ENCODE results near the gene ZFYVE9. TPM values are rescaled to one million over a fixed set of nuclear protein-coding genes. Genes with fewer than 3 reads are reported as not detected.

Gene ZFYVE9
- total and polyA plus RNA-seq, 2 of the 13 experiments (the other 11 are each of a cell fraction or from before 2014, with no cell fraction given): 9.2 to 19.8 TPM

GRCh38 chr1:52139817-52140540, 1.9 kb upstream of the ZFYVE9 start (continued):
- TF ChIP-seq, protein P1, sequence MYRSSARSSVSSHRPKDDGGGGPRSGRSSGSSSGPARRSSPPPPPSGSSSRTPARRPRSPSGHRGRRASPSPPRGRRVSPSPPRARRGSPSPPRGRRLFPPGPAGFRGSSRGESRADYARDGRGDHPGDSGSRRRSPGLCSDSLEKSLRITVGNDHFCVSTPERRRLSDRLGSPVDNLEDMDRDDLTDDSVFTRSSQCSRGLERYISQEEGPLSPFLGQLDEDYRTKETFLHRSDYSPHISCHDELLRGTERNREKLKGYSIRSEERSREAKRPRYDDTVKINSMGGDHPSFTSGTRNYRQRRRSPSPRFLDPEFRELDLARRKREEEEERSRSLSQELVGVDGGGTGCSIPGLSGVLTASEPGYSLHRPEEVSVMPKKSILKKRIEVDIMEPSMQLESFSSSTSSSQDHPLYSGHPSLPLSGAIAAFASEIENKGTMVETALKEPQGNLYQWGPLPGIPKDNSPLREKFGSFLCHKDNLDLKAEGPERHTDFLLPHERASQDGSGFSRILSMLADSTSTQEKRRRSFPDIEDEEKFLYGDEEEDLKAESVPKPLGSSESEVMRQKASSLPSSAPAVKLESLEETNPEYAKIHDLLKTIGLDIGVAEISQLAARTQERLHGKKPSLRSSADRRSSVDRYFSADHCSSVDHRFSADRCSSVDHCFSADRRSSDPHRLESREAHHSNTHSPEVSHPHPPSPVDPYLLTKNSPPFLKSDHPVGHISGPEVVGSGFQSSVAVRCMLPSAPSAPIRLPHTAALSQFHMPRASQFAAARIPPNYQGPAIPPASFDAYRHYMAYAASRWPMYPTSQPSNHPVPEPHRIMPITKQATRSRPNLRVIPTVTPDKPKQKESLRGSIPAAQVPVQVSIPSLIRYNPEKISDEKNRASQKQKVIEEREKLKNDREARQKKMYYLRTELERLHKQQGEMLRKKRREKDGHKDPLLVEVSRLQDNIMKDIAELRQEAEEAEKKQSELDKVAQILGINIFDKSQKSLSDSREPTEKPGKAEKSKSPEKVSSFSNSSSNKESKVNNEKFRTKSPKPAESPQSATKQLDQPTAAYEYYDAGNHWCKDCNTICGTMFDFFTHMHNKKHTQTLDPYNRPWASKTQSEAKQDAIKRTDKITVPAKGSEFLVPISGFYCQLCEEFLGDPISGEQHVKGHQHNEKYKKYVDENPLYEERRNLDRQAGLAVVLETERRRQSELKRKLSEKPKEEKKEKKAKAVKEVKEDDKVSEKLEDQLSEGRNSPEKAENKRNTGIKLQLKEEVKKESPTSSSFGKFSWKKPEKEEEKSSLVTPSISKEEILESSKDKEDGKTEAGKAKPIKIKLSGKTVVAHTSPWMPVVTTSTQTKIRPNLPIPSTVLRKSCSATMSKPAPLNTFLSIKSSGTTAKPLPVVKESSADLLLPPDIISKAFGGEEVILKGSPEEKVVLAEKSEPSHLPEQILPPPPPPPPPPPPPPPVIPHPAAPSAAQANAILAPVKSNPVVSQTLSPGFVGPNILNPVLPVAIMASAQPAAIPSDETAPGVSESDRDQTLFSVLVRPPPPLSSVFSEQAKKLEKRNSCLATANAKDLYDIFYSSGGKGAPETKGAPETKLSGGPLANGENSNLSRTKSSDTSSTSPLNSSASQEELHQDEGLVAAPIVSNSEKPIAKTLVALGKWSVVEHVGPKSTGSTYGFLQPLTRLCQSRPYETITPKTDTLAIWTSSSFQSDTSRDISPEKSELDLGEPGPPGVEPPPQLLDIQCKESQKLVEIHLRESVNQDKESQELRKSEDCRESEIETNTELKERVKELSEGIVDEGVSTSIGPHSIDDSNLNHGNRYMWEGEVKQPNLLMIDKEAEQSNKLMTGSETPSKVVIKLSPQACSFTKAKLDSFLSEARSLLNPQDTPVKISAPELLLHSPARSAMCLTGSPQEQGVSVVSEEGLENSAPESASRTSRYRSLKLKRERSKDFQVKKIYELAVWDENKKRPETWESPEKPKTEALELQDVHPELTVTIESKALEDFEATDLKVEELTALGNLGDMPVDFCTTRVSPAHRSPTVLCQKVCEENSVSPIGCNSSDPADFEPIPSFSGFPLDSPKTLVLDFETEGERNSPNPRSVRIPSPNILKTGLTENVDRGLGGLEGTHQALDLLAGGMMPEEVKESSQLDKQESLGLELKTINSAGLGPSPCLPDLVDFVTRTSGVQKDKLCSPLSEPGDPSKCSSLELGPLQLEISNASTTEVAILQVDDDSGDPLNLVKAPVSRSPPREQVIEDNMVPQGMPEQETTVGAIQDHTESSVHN (CRISPR knock-in tag; IDR thresholded peaks at IDR 0.05): no peak
- no peak for TF ChIP-seq IRX3 (CRISPR knock-in tag; IDR thresholded peaks at IDR 0.05; ENCODE audit: borderline replicate concordance, low read depth)
- no peak for TF ChIP-seq DNMT3B (CRISPR knock-in tag; conservative IDR thresholded peaks at IDR 0.05)
- no peak for TF ChIP-seq MBNL3 (CRISPR knock-in tag; conservative IDR thresholded peaks at IDR 0.05)
- TF ChIP-seq MTF1 (CRISPR knock-in tag; IDR thresholded peaks at IDR 0.05): no peak
- TF ChIP-seq PAF1 (CRISPR knock-in tag; IDR thresholded peaks at IDR 0.05): no peak

All from HepG2 (cell line).